Astrocyte of the cerebellum (primary cell): ENCODE results near the gene IDS.
A peak's percentile ranks its signal among the peaks of the same experiment; 100 is the strongest.
"Not testable (repeated sequence)": the region's sequence is repeated elsewhere in the genome, so short reads cannot be mapped to it uniquely, and the experiment has no call there.

Experiments
- DNase-seq: peaks from one replicate; pipeline ENCODE4 v3.0.0-alpha.2; 2011; ENCODE audit warnings: low read depth
- H3K4me3 ChIP-seq: 2 replicates; pipeline ENCODE4 v1.5.1; 2011; ENCODE audit warnings: mild to moderate bottlenecking, low read depth, low read length, moderate library complexity
- in situ Hi-C: cut with HindIII; loops from 2 replicates; pipeline ENCODE4 v1.10.0; 2017; ENCODE audit warnings: low sequenced_read_pairs
- TF ChIP-seq, protein P1 (sequence below): IDR thresholded peaks from 2 replicates; pipeline ENCODE4 v1.5.1; 2012; ENCODE audit warnings: low read length, low read depth, moderate library complexity, mild to moderate bottlenecking; ENCODE audit errors: missing control alignments

Gene IDS

DNA sequence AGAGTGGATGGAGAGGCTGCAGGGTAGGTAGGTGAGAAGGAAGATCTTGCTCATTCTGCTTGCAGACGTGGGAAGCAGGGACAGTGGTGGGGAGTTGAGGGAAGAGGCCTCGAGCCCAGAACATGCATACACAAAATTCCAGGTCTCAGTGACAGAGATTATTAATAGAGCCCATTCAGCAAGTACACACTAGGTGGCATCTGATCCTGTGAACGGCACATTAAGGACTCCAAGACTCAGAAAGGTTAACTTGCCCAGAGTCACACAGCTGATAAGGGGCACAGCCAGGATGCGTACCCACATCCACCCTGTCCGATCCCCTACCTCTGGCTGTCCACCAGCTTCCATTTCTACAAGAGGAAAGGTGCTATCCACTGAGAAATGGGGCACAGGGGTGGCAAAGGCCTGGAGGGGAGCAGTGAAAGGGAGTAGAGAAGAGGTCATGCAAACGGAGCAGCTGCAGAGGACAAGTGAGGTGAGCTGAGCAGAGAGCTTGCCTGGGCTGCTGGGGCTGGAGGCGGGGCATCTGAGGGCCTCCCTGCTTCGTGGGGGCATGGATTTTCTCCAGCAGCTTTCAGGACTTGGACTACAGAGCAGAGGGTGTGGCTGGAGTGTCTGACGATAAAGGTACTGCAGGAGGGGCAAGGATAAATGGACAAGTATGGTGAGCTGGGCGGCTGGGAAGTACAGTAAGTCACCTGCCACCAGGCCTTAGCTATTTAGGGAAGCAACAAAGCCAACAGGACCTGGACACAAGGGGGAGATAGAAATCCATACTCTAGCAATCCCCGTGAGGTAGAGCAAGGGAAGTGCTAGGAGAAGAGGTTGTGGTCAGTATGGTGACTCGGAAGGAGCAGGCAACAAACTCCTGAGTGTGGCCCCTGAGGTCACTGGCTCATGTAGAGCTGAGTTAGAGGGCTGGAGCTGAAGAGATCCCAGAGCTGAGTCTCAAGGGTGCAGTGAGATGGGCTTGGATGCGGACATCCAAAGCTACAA is 11.2 kb downstream of the IDS start:
- TF ChIP-seq, protein P1, sequence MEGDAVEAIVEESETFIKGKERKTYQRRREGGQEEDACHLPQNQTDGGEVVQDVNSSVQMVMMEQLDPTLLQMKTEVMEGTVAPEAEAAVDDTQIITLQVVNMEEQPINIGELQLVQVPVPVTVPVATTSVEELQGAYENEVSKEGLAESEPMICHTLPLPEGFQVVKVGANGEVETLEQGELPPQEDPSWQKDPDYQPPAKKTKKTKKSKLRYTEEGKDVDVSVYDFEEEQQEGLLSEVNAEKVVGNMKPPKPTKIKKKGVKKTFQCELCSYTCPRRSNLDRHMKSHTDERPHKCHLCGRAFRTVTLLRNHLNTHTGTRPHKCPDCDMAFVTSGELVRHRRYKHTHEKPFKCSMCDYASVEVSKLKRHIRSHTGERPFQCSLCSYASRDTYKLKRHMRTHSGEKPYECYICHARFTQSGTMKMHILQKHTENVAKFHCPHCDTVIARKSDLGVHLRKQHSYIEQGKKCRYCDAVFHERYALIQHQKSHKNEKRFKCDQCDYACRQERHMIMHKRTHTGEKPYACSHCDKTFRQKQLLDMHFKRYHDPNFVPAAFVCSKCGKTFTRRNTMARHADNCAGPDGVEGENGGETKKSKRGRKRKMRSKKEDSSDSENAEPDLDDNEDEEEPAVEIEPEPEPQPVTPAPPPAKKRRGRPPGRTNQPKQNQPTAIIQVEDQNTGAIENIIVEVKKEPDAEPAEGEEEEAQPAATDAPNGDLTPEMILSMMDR = no peak
- in situ Hi-C loops = no loop called here
- H3K4me3 ChIP-seq = no peak overlapping the region
- no peak for DNase-seq

DNA sequence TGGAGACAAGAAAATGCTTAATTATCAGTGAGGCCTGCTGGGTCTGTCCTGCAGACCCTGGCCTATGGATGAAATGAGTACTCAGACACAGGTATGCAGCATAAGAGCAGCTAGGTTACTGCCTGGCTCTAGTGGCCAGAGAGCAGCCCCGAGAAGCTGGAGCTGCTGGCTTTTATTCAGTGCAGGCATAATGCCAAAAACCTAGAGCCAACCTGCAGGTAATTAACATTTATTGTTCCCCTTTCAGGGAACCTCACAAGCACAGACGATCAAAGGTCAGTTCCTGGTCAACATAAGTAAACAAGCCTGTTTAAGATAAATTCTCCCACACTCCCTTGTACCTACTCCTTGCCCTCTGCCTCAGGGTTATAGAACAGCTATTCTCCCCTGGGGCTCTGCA is 13.3 kb downstream of the IDS start:
- no peak overlapping the region for H3K4me3 ChIP-seq
- TF ChIP-seq, protein P1 = no peak
- no peak for DNase-seq
- in situ Hi-C loops = no loop called here

DNA sequence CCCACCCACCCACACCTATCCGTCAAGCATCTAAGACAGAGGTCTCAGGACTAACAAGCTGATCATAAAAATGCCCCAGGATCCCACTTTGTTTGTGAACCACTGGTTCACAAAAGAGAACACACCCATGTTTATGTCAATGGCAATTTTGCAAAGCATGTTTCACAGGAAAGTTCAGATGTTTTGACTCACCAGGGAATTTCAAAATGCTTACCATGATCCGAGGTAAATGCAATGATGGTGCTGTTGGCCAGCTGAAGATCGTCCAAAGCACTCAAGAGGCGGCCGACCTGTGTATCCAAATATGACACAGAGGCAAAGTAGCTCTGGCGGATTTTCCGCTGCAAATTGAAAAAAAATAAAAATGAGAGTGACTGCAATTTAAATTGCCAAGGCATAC is 15.0 kb downstream of the IDS start:
- DNase-seq = no peak
- TF ChIP-seq, protein P1 = no peak
- no peak overlapping the region for H3K4me3 ChIP-seq
- in situ Hi-C loops = no loop called here

DNA sequence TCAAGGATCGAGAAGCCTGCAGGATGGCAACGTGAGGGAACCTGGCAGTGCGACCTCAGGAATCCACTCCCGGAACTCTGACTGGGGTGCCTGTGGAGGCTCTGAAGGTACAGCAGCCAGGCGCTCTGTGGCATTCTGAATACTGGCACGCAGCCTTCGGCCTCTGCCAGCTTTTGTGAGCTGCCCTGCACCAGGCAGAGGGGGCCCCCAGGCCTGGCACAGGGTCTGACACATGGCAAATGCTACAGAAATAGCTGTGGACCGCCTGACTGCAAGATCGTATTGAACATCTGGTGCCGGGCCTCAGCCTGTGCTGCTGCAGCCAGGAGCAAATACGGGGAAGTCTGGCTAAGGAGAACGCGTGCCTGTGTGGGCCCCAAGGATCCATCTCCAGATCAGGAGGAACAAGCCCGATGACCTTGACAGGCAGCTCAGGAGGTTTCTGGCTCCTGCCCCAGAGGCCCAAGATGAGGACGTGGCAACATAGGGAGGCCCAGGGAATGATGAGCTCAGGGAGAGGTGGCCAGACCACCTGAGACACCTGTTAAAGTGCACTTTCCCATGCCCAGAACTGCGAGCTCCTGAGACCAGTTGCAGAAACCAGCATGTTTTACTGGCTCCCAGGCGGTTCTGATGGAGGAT is 16.6 kb downstream of the IDS start:
- in situ Hi-C loops, H3K4me3 ChIP-seq, DNase-seq: not testable (repeated sequence)

DNA sequence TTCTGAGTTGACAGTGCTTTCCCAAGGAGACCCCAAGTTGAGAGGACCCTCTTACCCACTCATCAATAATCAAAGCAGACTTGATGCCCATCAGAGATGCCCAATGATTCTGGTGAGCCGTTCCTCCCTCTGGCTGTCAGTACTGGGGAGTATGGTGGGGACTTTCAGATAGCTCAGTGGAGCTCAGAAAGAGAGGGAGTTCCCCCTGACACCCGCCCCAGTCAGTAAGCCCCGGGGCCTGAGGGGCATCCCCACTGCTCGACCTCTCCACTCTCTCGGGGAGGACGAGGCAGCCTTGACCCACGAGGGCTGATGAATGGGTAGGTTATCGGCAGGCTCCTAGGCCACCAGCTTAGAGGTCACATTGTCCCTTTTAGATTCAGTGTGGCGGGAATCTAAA is 17.1 kb downstream of the IDS start:
- in situ Hi-C loops, H3K4me3 ChIP-seq, DNase-seq: not testable (repeated sequence)

DNA sequence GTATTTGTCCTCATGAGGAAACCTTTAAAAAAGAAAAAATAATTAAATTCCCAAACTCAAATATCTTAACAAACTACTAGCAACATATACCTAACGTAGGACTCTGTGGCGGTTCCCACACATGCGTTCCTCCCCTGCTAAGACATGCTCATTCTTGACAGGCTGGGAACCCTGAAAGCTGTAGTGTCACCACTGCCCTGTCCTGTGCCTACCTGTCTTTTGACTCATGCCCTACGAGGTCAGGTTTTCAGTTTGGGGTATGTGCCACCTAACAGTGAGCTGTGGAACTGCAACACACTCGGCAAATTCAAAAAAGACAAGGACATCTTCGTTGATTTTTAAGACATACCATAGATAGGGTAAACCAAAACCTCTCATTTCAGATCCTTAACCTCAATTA is 17.8 kb downstream of the IDS start:
- TF ChIP-seq, protein P1 = peak; percentile 41

DNA sequence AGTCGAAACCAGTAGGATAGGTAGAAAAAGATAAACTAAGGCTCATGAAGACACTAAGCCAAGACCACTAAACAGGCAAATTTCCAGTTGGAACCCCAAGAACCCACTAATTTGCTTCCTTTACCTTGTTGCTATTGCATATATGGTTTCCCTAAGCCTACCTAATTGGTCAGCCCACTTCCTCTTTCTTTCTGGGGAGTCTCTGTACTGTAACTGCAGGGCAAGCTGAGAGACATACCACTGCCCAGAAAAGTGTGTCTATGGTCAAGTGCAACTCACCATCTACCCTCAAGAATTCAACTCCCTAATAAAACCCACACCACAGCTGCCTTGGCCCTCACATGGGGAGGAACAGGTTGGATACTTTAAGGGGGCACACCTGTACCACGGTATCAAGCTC is 28.6 kb downstream of the IDS start:
- TF ChIP-seq, protein P1 = no peak
- in situ Hi-C loops = no loop called here
- no peak overlapping the region for H3K4me3 ChIP-seq
- DNase-seq = no peak

More for the DNA sequence above, 17.8 kb downstream of the IDS start:
- H3K4me3 ChIP-seq = no peak overlapping the region
- DNase-seq = no peak
- in situ Hi-C loops = no loop called here
